Peyer's patch (tissue), 4 donors: ENCODE results near the gene IKZF3.

Experiments
- POLR2A ChIP-seq, 2 donors: fragments of 450-650 bp; IDR thresholded peaks; one replicate each; pipeline ENCODE4 v1.5.1; 2017; ENCODE audit warnings: antibody characterized with exemption in 2 of 2, mild to moderate bottlenecking in 2 of 2, moderate library complexity in 2 of 2
- TF ChIP-seq, protein P1 (sequence below), 6 experiments: fragments of 450-650 bp in 4 of 6; fragments of 200-600 bp in 2 of 6; sonication (generic) in 1 of 6; IDR thresholded peaks; one replicate each; pipeline ENCODE4 v1.5.1; 2017 to 2019; ENCODE audit warnings: antibody characterized with exemption in 6 of 6, mild to moderate bottlenecking in 3 of 6, moderate library complexity in 1 of 6

DNA sequence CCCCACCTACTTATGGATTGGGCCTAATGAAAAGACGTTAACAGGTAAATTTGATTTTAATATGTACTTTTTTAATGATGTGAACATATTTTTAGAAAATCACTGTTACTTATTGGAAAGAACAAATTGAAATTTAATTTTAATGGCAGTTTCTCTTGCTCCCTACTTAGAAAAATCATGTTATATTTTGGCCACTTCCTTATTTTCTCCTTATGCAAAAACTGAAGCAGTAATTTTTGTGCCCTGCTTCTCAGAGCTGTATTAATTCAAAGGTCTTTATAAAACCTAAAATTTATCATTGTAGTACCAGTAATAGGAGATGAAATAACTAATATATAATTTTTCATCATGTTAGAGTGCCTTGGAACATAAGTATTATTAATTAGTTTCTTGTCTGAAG lies 6.7 kb upstream of the IKZF3 start:
- no peak for TF ChIP-seq POLR2A (IDR thresholded peaks at IDR 0.05)
- TF ChIP-seq, protein P1, sequence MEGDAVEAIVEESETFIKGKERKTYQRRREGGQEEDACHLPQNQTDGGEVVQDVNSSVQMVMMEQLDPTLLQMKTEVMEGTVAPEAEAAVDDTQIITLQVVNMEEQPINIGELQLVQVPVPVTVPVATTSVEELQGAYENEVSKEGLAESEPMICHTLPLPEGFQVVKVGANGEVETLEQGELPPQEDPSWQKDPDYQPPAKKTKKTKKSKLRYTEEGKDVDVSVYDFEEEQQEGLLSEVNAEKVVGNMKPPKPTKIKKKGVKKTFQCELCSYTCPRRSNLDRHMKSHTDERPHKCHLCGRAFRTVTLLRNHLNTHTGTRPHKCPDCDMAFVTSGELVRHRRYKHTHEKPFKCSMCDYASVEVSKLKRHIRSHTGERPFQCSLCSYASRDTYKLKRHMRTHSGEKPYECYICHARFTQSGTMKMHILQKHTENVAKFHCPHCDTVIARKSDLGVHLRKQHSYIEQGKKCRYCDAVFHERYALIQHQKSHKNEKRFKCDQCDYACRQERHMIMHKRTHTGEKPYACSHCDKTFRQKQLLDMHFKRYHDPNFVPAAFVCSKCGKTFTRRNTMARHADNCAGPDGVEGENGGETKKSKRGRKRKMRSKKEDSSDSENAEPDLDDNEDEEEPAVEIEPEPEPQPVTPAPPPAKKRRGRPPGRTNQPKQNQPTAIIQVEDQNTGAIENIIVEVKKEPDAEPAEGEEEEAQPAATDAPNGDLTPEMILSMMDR (IDR thresholded peaks at IDR 0.05) = no peak
